ENCODE measurements around the gene KRTAP1-5. TPM values are rescaled to one million over a fixed set of nuclear protein-coding genes. Genes with fewer than 3 reads are reported as not detected.

KRTAP1-5 gene
- total RNA-seq, 4 donors from 2014 or later: not detected

DNA sequence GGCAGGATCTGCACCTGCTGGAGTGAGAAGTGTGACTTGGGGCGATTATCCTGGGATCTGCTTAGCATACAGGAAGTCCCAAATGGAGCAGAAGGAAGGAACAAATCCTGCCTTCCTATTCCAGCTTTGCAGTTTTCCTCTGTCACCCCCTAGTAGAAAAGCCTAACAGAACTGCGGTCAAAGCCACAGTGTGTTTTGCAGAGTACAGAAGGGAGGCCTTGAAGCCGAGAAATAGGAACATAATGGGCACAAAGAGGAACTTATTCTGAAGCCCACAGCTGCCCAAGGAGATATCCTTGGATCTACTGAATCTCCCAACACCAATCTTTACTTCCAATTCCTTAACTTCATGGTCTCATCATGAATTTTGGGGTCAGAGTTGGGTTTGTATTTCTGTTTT, 8.5 kb downstream of the KRTAP1-5 start:
- no peak for DNase-seq
- Histone ChIP-seq H3K27ac (no peak overlapping the region), H3K4me1 (no peaks in the 10 kb centered on the region), H3K9me3 (no peaks in the 10 kb centered on the region), H3K4me3 (no peak overlapping the region), H3K36me3 (no peaks in the 10 kb centered on the region), H3K27me3 (no peaks in the 10 kb centered on the region)
- no peak for TF ChIP-seq CTCF (IDR thresholded peaks at IDR 0.05)
- TF ChIP-seq POLR2A (IDR thresholded peaks at IDR 0.05): no peak

- H3K27me3 ChIP-seq: no peaks in the 10 kb centered on the region
Observed at GRCh38 chr17:41016578-41017215, 10.3 kb downstream of the KRTAP1-5 start.

DNA sequence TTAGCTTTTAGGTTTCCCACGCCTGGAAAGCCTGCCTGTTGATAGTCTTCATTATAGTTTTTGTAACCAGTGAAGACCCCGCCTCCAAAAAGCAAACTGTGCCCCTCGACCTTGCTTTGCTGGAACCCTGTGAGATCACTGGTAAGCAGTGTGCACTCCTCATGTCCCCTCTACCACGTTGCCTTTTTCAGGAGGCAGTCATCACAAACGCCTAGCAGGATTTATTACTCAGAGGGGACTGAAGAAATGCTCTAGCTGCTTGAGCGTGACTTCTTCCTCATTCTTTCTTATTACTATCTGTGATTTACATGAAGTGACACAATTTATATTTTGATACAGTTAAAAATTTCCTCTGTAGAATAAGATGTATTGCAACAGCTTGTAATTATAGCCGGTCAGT, 11.6 kb downstream of the KRTAP1-5 start:
- H3K36me3 ChIP-seq: no peaks in the 10 kb centered on the region

More at GRCh38 chr17:41016578-41017215, 10.3 kb downstream of the KRTAP1-5 start:
- Histone ChIP-seq H3K9me3 (no peaks in the 10 kb centered on the region), H3K4me1 (no peaks in the 10 kb centered on the region), H3K36me3 (no peaks in the 10 kb centered on the region), H3K4me3 (no peak overlapping the region), H3K27ac (no peak overlapping the region)
- TF ChIP-seq POLR2A (IDR thresholded peaks at IDR 0.05): no peak
- no peak for DNase-seq

GRCh38 chr17:41013606-41014005, 13.4 kb downstream of the KRTAP1-5 start:
- TF ChIP-seq CTCF (IDR thresholded peaks at IDR 0.05) (no peak), POLR2A (IDR thresholded peaks at IDR 0.05) (no peak)
- DNase-seq: no peak
- no peak overlapping the region for H3K4me3 ChIP-seq
- no peaks in the 10 kb centered on the region for H3K9me3 ChIP-seq
- no peaks in the 10 kb centered on the region for H3K27me3 ChIP-seq
- H3K27ac ChIP-seq: no peak overlapping the region
- H3K36me3 ChIP-seq: no peaks in the 10 kb centered on the region
- no peaks in the 10 kb centered on the region for H3K4me1 ChIP-seq

More for the DNA sequence above, 11.6 kb downstream of the KRTAP1-5 start:
- Histone ChIP-seq H3K4me1 (no peaks in the 10 kb centered on the region), H3K27ac (no peak overlapping the region), H3K9me3 (no peaks in the 10 kb centered on the region), H3K27me3 (no peaks in the 10 kb centered on the region), H3K4me3 (no peak overlapping the region)
- DNase-seq: no peak
- TF ChIP-seq CTCF (IDR thresholded peaks at IDR 0.05) (no peak), POLR2A (IDR thresholded peaks at IDR 0.05) (no peak)

DNA sequence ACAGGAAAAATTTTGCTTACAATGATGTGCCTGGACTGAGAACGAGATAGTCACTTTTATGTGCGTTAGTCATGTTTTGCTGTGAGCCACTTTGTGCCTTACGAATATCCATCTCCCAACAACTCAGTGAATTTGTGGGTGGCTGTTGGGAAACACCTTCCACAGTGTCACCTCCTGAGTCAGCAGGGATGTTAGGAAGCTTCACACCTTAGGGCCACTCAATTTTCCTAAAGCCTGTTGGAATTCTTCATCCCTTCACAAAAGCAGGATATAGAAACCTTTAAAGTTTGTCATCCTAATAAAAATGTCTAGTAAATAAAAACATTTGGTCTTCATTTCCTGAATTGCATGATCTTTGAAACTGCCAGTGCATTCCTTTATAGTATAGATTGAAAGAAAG, 13.8 kb downstream of the KRTAP1-5 start:
- Histone ChIP-seq H3K4me1 (no peaks in the 10 kb centered on the region), H3K27me3 (no peaks in the 10 kb centered on the region), H3K36me3 (no peaks in the 10 kb centered on the region), H3K27ac (no peak overlapping the region), H3K9me3 (no peaks in the 10 kb centered on the region), H3K4me3 (no peak overlapping the region)
- TF ChIP-seq CTCF (IDR thresholded peaks at IDR 0.05) (no peak), POLR2A (IDR thresholded peaks at IDR 0.05) (no peak)
- no peak for DNase-seq

DNA sequence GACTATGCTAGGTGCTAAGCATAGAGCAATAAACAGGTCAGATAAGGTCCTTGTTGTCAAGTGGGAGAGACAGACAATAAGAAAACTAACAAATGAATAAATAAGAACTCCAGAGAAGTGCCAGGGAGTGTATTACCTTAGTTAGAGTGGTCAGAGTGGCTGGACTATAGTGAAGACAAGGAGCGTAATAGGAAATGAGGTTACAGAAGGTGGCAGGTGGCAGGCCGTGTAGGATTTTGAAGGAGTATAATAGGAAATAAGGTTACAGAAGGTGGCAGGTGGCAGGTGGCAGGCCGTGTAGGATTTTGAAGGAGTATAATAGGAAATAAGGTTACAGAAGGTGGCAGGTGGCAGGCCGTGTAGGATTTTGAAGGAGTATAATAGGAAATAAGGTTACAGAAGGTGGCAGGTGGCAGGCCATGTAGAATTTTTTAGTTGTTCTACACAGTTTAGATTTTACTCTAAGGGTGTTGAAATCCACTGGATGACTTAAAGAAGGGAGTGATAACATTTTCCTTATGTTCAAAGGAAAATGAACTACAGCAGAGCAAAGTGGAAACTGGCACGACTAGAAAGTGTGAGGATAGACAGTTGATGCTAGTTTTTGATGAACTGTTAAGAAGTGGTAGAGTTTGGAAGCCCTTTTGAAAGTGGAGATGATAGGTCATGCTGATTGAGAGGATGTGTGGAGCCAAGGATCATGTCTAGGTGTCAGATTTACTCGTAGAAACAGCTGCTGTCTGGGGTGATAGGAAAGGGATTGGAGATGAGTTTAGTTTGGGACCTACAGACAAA, 14.5 kb downstream of the KRTAP1-5 start:
- no peak for DNase-seq
- TF ChIP-seq POLR2A (IDR thresholded peaks at IDR 0.05) (no peak), CTCF (IDR thresholded peaks at IDR 0.05) (no peak)
- Histone ChIP-seq H3K9me3 (no peaks in the 10 kb centered on the region), H3K4me1 (no peaks in the 10 kb centered on the region), H3K27me3 (no peaks in the 10 kb centered on the region), H3K36me3 (no peaks in the 10 kb centered on the region), H3K4me3 (no peak overlapping the region), H3K27ac (no peak overlapping the region)

Data from Peyer's patch (tissue), 4 donors.